CD4-positive, alpha-beta memory T cell (primary cell): Measurements from ENCODE around the gene TNS2. TPM values are rescaled to one million over a fixed set of nuclear protein-coding genes. Genes with fewer than 3 reads are reported as not detected.

Experiments
- CTCF ChIA-PET: fragments of 350-600 bp; sonication (Branson Sonifier 250); formaldehyde crosslinking; loops from one replicate; lab custom pipeline; 2021; ENCODE audit warnings: inconsistent platforms; ENCODE audit not compliant: partially characterized antibody; lab: Charles Lee
- POLR2A ChIA-PET: fragments of 350-600 bp; sonication (Branson Sonifier 250); formaldehyde crosslinking; loops from one replicate; lab custom pipeline; 2021; ENCODE audit not compliant: partially characterized antibody; lab: Charles Lee
- DNase-seq, 5 donors: peaks; one replicate each; pipeline versions ENCODE4 v3.0.0 to v3.0.0-alpha.2; 2020 to 2022; ENCODE audit warnings: mixed read lengths in 1 of 5
- H3K27ac ChIP-seq: one replicate; pipeline ENCODE4 v1.7.0; 2013; ENCODE audit warnings: low read depth, low read length
- H3K27me3 ChIP-seq: 2 replicates; pipeline ENCODE4 v1.7.0; 2013; ENCODE audit warnings: mild to moderate bottlenecking, low read length, moderate library complexity; ENCODE audit not compliant: insufficient read depth
- H3K36me3 ChIP-seq: 2 replicates; pipeline ENCODE4 v1.7.0; 2013; ENCODE audit warnings: mild to moderate bottlenecking, low read length, moderate library complexity; ENCODE audit not compliant: insufficient read depth
- H3K4me1 ChIP-seq: 2 replicates; pipeline ENCODE4 v1.7.0; 2013; ENCODE audit warnings: mild to moderate bottlenecking, low read length, moderate library complexity; ENCODE audit not compliant: insufficient read depth
- H3K4me3 ChIP-seq, 2 donors: one replicate each; pipeline ENCODE4 v1.7.0; 2013; ENCODE audit warnings: low read length in 2 of 2, mild to moderate bottlenecking in 1 of 2
- H3K9me3 ChIP-seq, 2 donors: one replicate each; pipeline ENCODE4 v1.7.0; 2013; ENCODE audit warnings: low read length in 2 of 2, control low read depth in 1 of 2; ENCODE audit not compliant: control insufficient read depth in 1 of 2
- H3K27ac Mint-ChIP-seq, 7 donors: one replicate each; pipeline ENCODE4 v1.8.0; 2020 to 2021; ENCODE audit warnings: mixed read lengths in 7 of 7, mild to moderate bottlenecking in 6 of 7, inconsistent platforms in 3 of 7, moderate library complexity in 3 of 7
- H3K27me3 Mint-ChIP-seq, 2 donors: one replicate each; pipeline ENCODE4 v1.8.0; 2020 to 2021; ENCODE audit warnings: mixed read lengths in 2 of 2
- H3K36me3 Mint-ChIP-seq, 2 donors: one replicate each; pipeline ENCODE4 v1.8.0; 2020 to 2021; ENCODE audit warnings: mixed read lengths in 2 of 2, inconsistent platforms in 1 of 2, mild to moderate bottlenecking in 1 of 2
- H3K4me1 Mint-ChIP-seq, 4 donors: one replicate each; pipeline ENCODE4 v1.8.0; 2020 to 2021; ENCODE audit warnings: mixed read lengths in 4 of 4, mild to moderate bottlenecking in 1 of 4
- H3K4me3 Mint-ChIP-seq, 8 donors: one replicate each; pipeline ENCODE4 v1.8.0; 2020 to 2021; ENCODE audit warnings: mixed read lengths in 8 of 8, mild to moderate bottlenecking in 7 of 8, moderate library complexity in 6 of 8, inconsistent platforms in 3 of 8
- H3K9me3 Mint-ChIP-seq, 8 donors: one replicate each; pipeline ENCODE4 v1.8.0; 2020 to 2021; ENCODE audit warnings: mixed read lengths in 8 of 8, mild to moderate bottlenecking in 5 of 8, inconsistent platforms in 3 of 8, moderate library complexity in 1 of 8
- intact Hi-C: fragments of 100-400 bp; cut with micrococcal nuclease; formaldehyde crosslinking; loops from one replicate; pipeline ENCODE4 v1.15.1; 2023
- polyA plus RNA-seq, 2 donors: library from polyadenylated mRNA; unstranded; fragments of 300-500 nt; fragmentation: Illumina TruSeq; gene quantifications; one replicate each; pipeline ENCODE4 v1.2.3, GENCODE V29; 2021
- total RNA-seq, 2 experiments: library from RNA; stranded (reverse); gene quantifications; one replicate each; pipeline ENCODE4 v1.2.3, GENCODE V29; 2021

The TNS2 gene
- total and polyA plus RNA-seq, 4 experiments from 2014 or later, result 0.27 to 7.2 (median 3.4) TPM

DNA sequence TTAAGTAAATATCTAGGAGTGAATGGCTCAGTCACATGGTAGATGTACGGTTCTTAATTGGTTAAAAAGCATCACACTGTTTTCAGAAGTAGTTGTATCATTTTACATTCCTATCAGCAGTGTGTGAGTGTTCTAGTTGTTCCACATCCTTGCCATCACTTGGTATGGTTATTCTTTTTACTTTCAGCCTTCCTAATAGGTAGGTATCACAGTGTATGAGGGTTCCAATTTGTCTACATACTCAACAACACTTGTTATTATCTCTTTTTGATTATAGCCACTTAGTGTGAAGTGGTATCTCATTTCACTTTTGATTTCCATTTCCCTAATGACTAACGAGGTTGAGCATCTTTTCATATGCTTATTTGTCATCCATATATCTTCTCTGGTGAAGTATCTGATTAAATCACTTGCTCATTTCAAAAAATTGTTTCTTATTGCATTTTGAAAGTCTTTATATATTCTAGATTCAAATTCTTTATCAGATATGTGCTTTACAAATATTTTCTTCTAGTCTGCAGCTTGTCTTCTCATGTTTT is 32.8 kb downstream of the TNS2 start:
- H3K4me1 Mint-ChIP-seq, result peaks cover 11 to 31% (median 20%) of the 10 kb centered on the region in 4 donors
- no peak overlapping the region for H3K4me3 ChIP-seq
- no peaks in the 10 kb centered on the region for H3K36me3 ChIP-seq
- intact Hi-C loops, result no loop called here
- H3K4me3 Mint-ChIP-seq, result no peak overlapping the region
- peaks cover 0 to 6% of the 10 kb centered on the region in 2 donors for H3K36me3 Mint-ChIP-seq
- ChIA-PET POLR2A (interaction anchor here (1.9 kb wide), 1 partner anchor 16 kb away, joined by 6 read pairs; the partner anchor contains the start of gene IGFBP6), CTCF (interaction anchor here (27.0 kb wide), 1 partner anchor 14 kb away, joined by 511 read pairs; the partner anchor contains the start of genes IGFBP6 and SOAT2)
- no peaks in the 10 kb centered on the region for H3K27me3 ChIP-seq
- H3K9me3 ChIP-seq, result no peaks in the 10 kb centered on the region
- H3K27me3 Mint-ChIP-seq, result peaks cover 0 to 10% of the 10 kb centered on the region in 2 donors
- peaks cover 15% of the 10 kb centered on the region for H3K4me1 ChIP-seq
- H3K27ac ChIP-seq, result no peak overlapping the region
- no peak for DNase-seq
- H3K9me3 Mint-ChIP-seq, result no peaks in the 10 kb centered on the region
- no peak overlapping the region for H3K27ac Mint-ChIP-seq

GRCh38 chr12:53086361-53086760 is 36.5 kb downstream of the TNS2 start:
- ChIA-PET CTCF (interaction anchor here (0.9 to 27.0 kb wide), 7 partner anchors 10 to 35 kb away, joined by 3 to 511 read pairs (median 3); partner anchors contain the start of genes IGFBP6 and SOAT2), POLR2A (interaction anchor here (1.5 kb wide), 1 partner anchor 11 kb away, joined by 3 read pairs; the partner anchor contains the start of gene IGFBP6)
- no peak overlapping the region for H3K27ac Mint-ChIP-seq
- intact Hi-C loops, result no loop called here
- no peak overlapping the region for H3K4me3 Mint-ChIP-seq
- no peaks in the 10 kb centered on the region for H3K9me3 ChIP-seq
- H3K27me3 ChIP-seq, result no peaks in the 10 kb centered on the region
- H3K4me1 Mint-ChIP-seq, result no peaks in the 10 kb centered on the region
- no peaks in the 10 kb centered on the region for H3K36me3 Mint-ChIP-seq
- H3K9me3 Mint-ChIP-seq, result no peaks in the 10 kb centered on the region
- H3K4me1 ChIP-seq, result no peaks in the 10 kb centered on the region
- no peak overlapping the region for H3K4me3 ChIP-seq
- H3K27me3 Mint-ChIP-seq, result peaks cover 2 to 18% of the 10 kb centered on the region in 2 donors
- no peak for DNase-seq
- no peaks in the 10 kb centered on the region for H3K36me3 ChIP-seq
- H3K27ac ChIP-seq, result no peak overlapping the region

DNA sequence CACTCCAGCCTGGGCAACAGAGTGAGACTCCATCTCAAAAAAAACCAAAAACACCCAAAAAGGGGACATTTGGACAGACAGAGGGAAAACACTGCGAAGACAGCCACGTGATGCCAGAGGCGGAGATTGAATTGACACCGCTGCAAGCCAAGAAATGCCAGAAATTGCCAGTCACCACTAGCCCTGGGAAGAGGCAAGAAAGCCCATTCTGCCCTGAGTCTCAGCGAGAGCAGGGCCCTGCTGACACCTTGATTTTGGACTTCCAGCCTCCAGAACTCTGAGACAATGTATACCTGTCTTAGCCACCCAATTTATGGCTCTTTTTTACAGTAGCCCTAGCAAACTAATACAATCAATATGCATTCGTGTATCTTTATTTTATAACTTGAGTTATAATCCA is 40.2 kb downstream of the TNS2 start:
- no peaks in the 10 kb centered on the region for H3K36me3 Mint-ChIP-seq
- H3K27ac Mint-ChIP-seq, result no peak overlapping the region
- H3K4me3 Mint-ChIP-seq, result no peak overlapping the region
- ChIA-PET CTCF (interaction anchor here (1.0 to 14.7 kb wide), 2 partner anchors 13 to 16 kb away, joined by 3 to 511 read pairs; partner anchors contain the start of genes SOAT2 and SPRYD3), POLR2A (no interaction called here)
- H3K4me3 ChIP-seq, result no peak overlapping the region
- H3K4me1 Mint-ChIP-seq, result peaks cover 0 to 1% (median 0%) of the 10 kb centered on the region in 4 donors
- no peak overlapping the region for H3K27ac ChIP-seq
- peaks cover 2 to 18% of the 10 kb centered on the region in 2 donors for H3K27me3 Mint-ChIP-seq
- no peaks in the 10 kb centered on the region for H3K36me3 ChIP-seq
- no peak for DNase-seq
- H3K9me3 Mint-ChIP-seq, result no peaks in the 10 kb centered on the region
- no peaks in the 10 kb centered on the region for H3K27me3 ChIP-seq
- intact Hi-C loops, result no loop called here
- peaks cover 4% of the 10 kb centered on the region for H3K4me1 ChIP-seq
- no peaks in the 10 kb centered on the region for H3K9me3 ChIP-seq

- no peak for DNase-seq
- Mint-ChIP-seq H3K27ac (no peak overlapping the region), H3K27me3 (peaks cover 2 to 17% of the 10 kb centered on the region in 2 donors), H3K4me1 (peaks cover 0 to 1% (median 0%) of the 10 kb centered on the region in 4 donors), H3K4me3 (no peak overlapping the region), H3K9me3 (no peaks in the 10 kb centered on the region), H3K36me3 (no peaks in the 10 kb centered on the region)
- no peaks in the 10 kb centered on the region for H3K36me3 ChIP-seq
- ChIA-PET POLR2A (no interaction called here), CTCF (interaction anchor here (0.7 to 14.7 kb wide), 3 partner anchors 9 to 16 kb away, joined by 3 to 511 read pairs (median 3); partner anchors contain the start of genes SOAT2 and SPRYD3)
- no peak overlapping the region for H3K27ac ChIP-seq
- H3K9me3 ChIP-seq, result no peaks in the 10 kb centered on the region
- intact Hi-C loops, result no loop called here
- H3K4me1 ChIP-seq, result peaks cover 4% of the 10 kb centered on the region
- no peak overlapping the region for H3K4me3 ChIP-seq
- no peaks in the 10 kb centered on the region for H3K27me3 ChIP-seq
These were observed 40.7 kb downstream of the TNS2 start for GRCh38 chr12:53090554-53090953.

DNA sequence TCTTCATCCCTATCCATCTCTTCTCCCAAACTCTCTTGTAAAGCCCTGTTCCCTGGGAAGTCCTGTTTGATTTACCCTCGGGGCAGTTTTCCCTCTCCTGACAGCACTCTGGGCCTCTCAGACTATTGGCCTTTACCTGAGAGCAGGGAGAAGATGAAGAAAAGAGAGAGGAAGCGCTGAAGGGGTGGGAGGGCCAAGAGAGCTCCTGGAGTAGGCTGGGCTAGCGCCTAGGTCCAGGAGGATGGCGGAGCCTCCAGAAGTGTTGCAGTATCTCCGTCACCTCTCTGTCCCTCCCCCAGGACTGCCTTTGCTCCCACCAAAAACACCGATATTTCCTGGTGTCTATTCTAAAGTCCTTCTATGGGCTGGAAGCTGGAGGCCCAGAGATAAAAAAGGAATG is 41.9 kb downstream of the TNS2 start:
- peaks cover 2 to 13% of the 10 kb centered on the region in 2 donors for H3K27me3 Mint-ChIP-seq
- no peaks in the 10 kb centered on the region for H3K36me3 Mint-ChIP-seq
- H3K4me3 Mint-ChIP-seq, result peak overlapping the region in 2 of 8 donors; percentile 1 to 6
- H3K27ac Mint-ChIP-seq, result peak overlapping the region in 1 of 7 donors; percentile 17
- Histone ChIP-seq H3K27ac (no peak overlapping the region), H3K4me1 (peaks cover 4% of the 10 kb centered on the region), H3K9me3 (no peaks in the 10 kb centered on the region), H3K27me3 (no peaks in the 10 kb centered on the region), H3K4me3 (no peak overlapping the region), H3K36me3 (no peaks in the 10 kb centered on the region)
- ChIA-PET POLR2A (interaction anchor here (1.4 kb wide), 1 partner anchor 12 kb away, joined by 3 read pairs; the partner anchor contains the start of gene SPRYD3), CTCF (interaction anchor here (1.2 to 14.7 kb wide), 3 partner anchors 11 to 35 kb away, joined by 3 to 511 read pairs (median 3); partner anchors contain the start of gene SPRYD3)
- intact Hi-C loops, result no loop called here
- DNase-seq, result no peak
- H3K9me3 Mint-ChIP-seq, result no peaks in the 10 kb centered on the region
- H3K4me1 Mint-ChIP-seq, result peaks cover 0 to 6% (median under 1%) of the 10 kb centered on the region in 4 donors

DNA sequence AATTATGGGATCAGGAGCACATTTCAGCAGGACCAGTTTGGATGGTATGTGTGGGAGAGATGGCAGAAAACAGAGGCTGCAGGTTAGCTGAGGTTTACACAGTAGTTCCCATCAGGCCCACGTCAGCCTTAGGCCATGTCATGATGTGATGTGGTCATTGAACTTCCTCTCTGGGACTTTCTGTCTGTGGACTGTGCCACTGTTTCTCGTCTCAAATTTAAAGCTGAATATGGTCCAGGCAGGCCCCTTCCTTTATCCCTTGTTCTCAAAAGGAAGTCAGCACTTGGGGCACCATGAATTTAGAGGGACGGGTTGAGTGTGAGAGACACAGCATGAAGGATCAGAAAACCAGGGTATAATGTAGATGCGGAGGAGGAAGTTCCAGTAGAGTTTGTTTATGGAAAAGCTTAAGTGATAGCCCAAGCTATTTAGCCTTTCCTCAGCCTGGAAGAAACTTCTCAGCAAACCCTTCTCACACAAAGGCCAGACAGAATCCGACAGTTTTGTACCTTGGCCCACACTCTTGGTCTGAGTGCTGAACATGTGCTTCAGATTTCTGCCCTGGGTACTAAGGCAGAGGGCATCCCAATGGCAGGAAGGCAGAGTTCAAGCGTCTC is 44.0 kb downstream of the TNS2 start:
- no peak for DNase-seq
- Mint-ChIP-seq H3K27ac (peak overlapping the region in 1 of 7 donors; percentile 37), H3K9me3 (no peaks in the 10 kb centered on the region), H3K27me3 (peaks cover 0 to 3% of the 10 kb centered on the region in 2 donors), H3K4me3 (peak overlapping the region in 1 of 8 donors; percentile 45), H3K4me1 (peaks cover 12 to 24% (median 15%) of the 10 kb centered on the region in 4 donors), H3K36me3 (no peaks in the 10 kb centered on the region)
- intact Hi-C loops, result no loop called here
- Histone ChIP-seq H3K9me3 (no peaks in the 10 kb centered on the region), H3K27ac (no peak overlapping the region), H3K4me1 (peaks cover 23% of the 10 kb centered on the region), H3K4me3 (no peak overlapping the region), H3K27me3 (no peaks in the 10 kb centered on the region), H3K36me3 (no peaks in the 10 kb centered on the region)
- CTCF ChIA-PET, result interaction anchor here (14.7 kb wide), 1 partner anchor 20 kb away, joined by 511 read pairs; the partner anchor contains the start of gene SPRYD3
- POLR2A ChIA-PET, result interaction anchor here (2.0 kb wide), 1 partner anchor 14 kb away, joined by 8 read pairs; the partner anchor contains the start of gene SPRYD3

DNA sequence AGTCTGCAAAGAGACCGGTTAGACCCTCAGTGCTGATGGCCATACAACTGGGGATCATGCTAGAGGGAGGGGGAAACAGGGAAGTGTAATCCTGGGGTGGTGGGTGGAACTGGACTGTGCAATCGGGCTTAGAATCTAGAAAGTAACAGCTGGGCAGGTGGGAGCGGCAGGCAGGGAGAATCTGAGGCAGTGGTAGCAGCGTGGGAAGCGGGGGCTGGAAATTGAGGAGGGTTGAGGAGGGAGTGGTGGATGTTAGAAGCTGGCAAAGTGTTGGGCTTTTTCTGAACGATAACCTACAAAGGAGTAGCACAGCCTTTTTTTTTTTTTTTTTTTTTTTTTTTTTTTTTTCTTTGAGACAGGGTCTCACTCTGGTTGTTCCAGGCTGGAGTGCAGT is 44.5 kb downstream of the TNS2 start:
- CTCF ChIA-PET, result interaction anchor here (14.7 kb wide), 1 partner anchor 20 kb away, joined by 511 read pairs; the partner anchor contains the start of gene SPRYD3
- Mint-ChIP-seq H3K4me3 (peak overlapping the region in 1 of 8 donors; percentile 45), H3K27me3 (peaks cover 0 to 2% of the 10 kb centered on the region in 2 donors)

More for the DNA sequence above, 44.5 kb downstream of the TNS2 start:
- POLR2A ChIA-PET, result interaction anchor here (2.0 kb wide), 1 partner anchor 15 kb away, joined by 8 read pairs; the partner anchor contains the start of gene SPRYD3
- H3K9me3 ChIP-seq, result no peaks in the 10 kb centered on the region
- no peaks in the 10 kb centered on the region for H3K27me3 ChIP-seq
- Mint-ChIP-seq H3K27ac (no peak overlapping the region), H3K9me3 (no peaks in the 10 kb centered on the region), H3K36me3 (no peaks in the 10 kb centered on the region), H3K4me1 (peaks cover 17 to 29% (median 20%) of the 10 kb centered on the region in 4 donors)
- no peak overlapping the region for H3K4me3 ChIP-seq
- no peak for DNase-seq
- intact Hi-C loops, result no loop called here
- H3K4me1 ChIP-seq, result peaks cover 28% of the 10 kb centered on the region
- no peaks in the 10 kb centered on the region for H3K36me3 ChIP-seq
- H3K27ac ChIP-seq, result no peak overlapping the region
